Breast epithelium (tissue), 3 donors: ENCODE data around the gene CLSTN2.

ENCODE experiments used
- POLR2A ChIP-seq: fragments of 450-650 bp; IDR thresholded peaks from one replicate; pipeline ENCODE4 v1.6.1; 2016; ENCODE audit warnings: antibody characterized with exemption, mild to moderate bottlenecking, moderate library complexity
- POLR2AphosphoS5 ChIP-seq, 3 donors: sonication (generic); formaldehyde crosslinking; IDR thresholded peaks; one replicate each; pipeline ENCODE4 v1.6.1; 2017; ENCODE audit warnings: antibody characterized with exemption in 3 of 3
- TF ChIP-seq, protein P1 (sequence below), 3 donors: fragments of 450-650 bp; IDR thresholded peaks; one replicate each; pipeline ENCODE4 v1.5.1; 2016 to 2017; ENCODE audit warnings: antibody characterized with exemption in 3 of 3, mild to moderate bottlenecking in 3 of 3, moderate library complexity in 3 of 3

DNA sequence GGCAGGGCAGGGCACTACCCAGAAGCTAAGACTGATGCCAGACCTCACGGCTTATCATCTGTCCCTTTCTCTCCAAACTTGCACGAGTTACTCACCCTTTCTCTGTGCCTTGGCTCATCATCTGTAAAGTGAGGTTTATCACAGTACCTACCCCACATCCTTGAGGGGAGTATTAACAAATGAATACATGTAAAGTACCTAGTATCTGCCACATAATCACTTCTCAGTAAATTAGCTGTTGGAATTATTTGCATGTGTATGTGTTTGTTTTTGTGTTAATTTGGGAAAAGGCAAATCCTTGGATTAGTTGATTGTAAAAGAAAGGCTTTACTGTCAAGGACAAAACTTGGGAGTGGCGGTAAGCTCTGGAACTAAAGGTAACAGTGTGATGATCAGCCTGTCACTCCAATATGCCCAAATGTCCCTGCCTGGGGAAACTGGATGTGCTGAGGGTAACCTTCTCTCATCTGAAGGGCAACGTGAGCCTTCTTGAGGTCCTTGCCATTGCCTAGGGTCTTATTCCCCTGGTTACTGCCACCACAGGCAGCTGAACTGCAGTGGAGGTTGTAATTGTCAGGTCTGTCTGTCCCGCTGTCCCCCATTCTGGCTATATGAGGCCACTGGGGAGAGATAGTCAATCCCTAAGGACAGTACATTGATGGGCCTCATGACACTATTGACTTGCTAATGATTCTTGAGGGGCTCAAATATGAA lies 269.4 kb downstream of the CLSTN2 start:
- TF ChIP-seq, protein P1, sequence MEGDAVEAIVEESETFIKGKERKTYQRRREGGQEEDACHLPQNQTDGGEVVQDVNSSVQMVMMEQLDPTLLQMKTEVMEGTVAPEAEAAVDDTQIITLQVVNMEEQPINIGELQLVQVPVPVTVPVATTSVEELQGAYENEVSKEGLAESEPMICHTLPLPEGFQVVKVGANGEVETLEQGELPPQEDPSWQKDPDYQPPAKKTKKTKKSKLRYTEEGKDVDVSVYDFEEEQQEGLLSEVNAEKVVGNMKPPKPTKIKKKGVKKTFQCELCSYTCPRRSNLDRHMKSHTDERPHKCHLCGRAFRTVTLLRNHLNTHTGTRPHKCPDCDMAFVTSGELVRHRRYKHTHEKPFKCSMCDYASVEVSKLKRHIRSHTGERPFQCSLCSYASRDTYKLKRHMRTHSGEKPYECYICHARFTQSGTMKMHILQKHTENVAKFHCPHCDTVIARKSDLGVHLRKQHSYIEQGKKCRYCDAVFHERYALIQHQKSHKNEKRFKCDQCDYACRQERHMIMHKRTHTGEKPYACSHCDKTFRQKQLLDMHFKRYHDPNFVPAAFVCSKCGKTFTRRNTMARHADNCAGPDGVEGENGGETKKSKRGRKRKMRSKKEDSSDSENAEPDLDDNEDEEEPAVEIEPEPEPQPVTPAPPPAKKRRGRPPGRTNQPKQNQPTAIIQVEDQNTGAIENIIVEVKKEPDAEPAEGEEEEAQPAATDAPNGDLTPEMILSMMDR (IDR thresholded peaks at IDR 0.05), result no peak
- TF ChIP-seq POLR2AphosphoS5 (IDR thresholded peaks at IDR 0.05), result no peak
- no peak for TF ChIP-seq POLR2A
